GM18520 (cell line): ENCODE results near the gene KDSR.

ENCODE experiments used
- ATAC-seq: cut with Tn5 transposase; IDR thresholded peaks from one replicate; pipeline ENCODE4 v1.9.1; 2021; ENCODE audit not compliant: unreplicated experiment

Gene KDSR

DNA sequence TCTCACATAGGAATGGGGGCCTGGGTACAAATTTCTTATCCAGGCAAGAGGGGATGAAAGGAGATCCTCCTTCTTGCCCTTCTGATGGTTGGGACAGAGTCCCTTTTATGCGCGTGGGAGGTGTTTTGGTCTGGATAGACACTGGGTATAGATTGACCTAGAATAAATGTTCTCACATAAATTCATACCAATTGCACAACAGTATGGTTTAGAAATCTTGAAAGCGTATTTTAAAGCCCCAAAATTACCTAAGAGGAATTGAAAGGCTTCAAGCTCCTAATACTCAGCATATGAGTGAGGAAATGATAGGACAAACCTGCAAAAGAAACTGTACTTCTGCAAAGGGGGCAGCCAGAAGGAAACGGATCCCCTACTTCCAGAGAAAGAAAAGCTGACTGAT is 44.8 kb downstream of the KDSR start:
- no peak for ATAC-seq

DNA sequence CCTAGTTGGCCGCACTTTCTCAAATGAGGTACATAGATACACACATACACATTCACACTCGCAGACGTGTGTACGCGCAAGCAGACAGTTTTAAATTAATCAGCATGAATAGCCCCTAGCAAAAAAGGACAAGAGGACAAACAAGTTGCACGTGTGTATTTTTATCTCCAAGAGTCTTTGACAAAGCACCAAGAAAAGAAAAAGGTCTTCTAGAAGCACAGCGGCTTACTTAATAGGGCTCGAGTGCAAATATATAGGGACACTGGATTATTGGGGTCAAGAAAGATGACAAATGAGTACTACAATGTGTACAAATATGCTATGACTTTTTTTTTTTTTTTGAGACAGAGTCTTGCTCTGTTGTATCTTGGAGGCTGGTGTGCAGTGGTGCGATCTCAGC is 45.7 kb downstream of the KDSR start:
- no peak for ATAC-seq

DNA sequence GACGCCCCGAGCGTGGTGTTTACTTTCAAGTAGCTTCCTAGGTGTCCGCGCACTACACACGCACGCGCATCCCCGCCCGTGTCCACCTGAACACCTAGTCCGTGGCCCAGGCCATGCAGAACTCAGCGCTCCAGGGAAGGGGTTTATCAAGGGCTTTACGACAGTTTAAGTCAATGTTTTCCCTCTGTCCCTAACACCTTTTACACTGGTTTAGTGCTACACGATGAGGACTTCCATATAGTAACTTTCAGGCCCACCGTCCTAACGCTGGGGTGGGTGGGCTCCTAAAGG is 46.1 kb downstream of the KDSR start:
- no peak for ATAC-seq

DNA sequence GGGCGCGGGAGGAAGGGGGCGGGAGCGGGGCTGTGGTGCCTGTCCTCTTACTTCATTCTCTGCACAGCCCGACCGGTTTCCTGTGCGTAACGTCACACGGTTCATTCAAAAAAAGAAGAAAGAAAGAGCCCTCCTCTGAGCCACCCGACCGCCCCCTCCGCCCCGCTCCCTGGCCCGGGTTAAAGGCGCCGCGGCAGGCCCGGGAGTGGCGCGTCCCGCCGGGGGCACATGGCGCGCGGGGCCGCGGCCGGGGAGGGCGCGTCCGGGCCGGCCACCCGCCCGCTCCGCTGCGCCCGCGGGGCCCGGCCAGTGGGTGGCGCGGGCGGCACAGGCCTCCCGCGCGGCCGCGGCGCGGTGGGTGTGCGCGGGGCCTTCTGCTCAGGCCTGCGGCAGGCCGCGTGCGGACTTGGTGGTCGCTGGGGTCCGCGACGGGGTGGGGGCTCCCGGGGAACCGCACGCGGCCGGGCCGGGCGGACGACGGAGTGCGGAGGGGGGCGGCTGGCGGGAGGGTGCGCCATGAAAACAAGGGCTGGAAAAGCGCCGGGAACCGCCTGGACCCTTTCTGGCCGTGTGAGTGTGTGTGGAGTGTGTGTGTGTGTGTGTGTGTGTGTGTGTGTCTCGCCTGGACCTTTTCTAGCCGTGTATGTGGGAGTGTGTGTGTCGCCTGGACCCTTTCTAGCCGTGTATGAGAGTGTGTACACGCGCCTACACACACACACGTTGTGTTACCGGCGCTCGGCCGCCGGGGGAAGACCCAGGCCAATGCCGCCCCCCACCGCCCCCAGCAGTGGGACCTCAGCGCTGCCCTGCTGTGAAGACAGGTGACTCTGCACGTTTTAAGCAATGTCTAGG is 46.7 kb downstream of the KDSR start:
- peak; percentile 37 for ATAC-seq

DNA sequence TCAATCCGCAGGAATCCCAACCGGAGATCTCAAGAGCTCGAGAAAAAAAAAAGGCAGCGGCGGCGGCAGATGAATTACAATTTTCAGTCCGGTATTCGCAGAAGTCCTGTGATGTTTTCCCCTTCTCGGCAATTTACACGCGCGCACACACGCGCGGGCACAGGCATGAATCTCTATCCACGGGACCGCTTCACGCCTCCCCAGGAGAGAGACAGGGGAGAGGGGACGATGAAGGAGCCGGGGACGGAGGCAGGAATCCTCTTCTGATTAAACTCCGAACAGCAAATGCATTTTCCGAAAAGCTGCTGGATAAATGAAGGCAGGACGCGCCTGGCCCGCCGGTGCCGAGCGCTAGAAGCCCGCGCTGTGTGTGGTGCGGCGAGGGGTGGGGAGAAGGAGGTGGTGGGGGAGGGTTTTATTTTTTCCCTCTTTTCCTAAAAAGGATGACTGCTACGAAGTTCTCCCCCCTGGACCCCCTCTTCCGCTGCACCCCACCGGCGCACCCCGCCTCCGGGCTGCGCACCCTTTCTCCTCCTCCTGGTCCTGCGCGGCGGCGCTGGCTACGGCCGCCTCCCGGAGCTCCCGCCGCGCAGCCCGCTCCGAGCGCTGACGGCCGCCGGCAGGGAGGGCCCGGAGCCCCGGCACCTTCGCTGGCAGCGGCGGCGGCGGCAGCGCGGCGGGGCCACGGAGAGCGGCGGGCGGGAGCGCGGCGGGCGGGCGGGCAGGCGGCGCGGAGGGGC is 47.5 kb downstream of the KDSR start, which contains the start of gene BCL2:
TSS of gene BCL2 (minus strand) at position 387 of the 740 bp plus-strand sequence.
- peak; percentile 4 for ATAC-seq

DNA sequence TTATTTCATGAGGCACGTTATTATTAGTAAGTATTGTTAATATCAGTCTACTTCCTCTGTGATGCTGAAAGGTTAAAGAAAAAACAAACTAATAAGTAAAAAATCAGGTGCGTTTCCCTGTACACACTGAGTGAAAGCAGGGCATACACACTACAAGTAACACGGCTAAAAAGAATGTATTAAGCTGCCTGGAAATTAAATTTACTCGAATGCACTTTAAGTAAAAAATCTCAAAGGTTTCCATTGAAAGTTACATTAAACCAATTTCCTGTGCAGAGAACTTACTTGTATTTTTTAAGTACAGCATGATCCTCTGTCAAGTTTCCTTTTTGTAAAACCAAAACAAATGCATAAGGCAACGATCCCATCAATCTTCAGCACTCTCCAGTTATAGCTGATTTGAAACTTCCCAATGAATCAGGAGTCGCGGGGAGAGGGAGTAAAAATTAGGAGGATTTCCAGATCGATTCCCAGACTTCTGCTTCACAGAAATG is 48.1 kb downstream of the KDSR start:
- ATAC-seq, result no peak

DNA sequence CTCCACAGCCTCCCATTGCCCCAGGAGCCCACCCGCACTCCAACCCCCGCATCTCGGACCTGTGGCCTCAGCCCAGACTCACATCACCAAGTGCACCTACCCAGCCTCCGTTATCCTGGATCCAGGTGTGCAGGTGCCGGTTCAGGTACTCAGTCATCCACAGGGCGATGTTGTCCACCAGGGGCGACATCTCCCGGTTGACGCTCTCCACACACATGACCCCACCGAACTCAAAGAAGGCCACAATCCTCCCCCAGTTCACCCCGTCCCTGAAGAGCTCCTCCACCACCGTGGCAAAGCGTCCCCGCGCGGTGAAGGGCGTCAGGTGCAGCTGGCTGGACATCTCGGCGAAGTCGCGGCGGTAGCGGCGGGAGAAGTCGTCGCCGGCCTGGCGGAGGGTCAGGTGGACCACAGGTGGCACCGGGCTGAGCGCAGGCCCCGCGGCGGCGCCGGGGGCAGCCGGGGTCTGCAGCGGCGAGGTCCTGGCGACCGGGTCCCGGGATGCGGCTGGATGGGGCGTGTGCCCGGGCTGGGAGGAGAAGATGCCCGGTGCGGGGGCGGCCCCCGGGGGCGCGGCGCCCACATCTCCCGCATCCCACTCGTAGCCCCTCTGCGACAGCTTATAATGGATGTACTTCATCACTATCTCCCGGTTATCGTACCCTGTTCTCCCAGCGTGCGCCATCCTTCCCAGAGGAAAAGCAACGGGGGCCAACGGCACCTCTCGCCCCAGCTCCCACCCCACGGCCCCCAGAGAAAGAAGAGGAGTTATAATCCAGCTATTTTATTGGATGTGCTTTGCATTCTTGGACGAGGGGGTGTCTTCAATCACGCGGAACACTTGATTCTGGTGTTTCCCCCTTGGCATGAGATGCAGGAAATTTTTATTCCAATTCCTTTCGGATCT is 48.8 kb downstream of the KDSR start:
- peak; percentile 24 for ATAC-seq

DNA sequence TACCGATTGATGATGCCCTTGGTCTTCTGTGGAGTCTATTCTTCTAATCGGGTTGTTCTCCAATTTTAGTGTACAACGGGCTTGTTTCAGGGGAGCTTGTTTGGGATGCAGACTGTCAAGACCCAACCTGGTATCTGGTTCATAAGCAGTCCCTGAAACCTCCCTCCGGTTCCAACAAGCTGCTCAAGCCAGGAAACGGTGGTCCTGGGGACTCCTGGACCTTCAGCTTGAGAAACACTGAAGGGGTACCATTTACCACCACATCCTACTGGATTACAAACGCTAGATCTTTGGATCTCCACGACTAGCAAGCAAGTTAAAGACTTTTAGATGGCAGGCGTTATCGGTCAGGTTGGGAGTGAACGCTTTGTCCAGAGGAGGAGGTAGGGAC is 49.5 kb downstream of the KDSR start:
- no peak for ATAC-seq

DNA sequence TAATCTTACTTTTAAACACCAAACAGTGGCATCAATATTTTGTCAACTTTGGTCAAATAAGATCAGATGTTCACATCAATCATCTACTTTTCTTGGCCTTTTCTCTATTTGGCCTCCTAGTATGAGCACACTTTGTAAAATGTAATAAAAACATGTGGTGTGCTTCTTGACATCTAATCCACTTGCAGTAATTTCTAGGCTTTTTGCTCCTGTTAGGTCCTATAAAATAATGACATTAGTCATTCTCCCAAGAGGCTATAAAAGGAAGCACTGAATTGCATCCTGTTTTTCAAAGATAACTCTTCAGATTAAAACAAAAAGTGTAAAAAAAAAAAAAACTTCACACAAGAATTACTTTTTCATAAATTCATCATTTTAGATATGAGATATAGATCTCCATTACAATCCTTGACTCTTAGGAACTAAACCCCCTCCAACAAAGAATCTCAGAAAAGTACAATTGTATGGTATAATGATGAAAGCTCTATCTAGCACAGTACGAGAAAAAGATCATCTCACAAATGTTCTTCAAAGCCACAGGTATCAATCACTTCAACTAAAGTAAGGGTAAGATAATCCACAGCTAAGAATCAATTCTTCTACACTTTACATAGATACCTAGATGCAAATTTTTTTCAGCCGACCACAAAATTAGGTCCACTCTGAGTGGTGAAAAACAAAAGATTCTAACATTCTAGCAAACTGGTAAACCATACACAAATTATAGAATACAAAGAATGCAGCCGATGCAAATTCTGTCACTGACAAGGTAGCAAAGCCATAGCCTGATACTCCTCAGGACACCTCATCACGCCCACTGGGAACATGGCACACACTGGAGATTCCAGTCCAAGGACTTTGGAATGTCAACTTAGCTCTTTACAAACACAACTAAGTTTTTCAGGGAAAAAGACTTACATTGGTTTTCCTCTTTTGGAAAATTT is 50.1 kb downstream of the KDSR start:
- peak; percentile 23 for ATAC-seq

DNA sequence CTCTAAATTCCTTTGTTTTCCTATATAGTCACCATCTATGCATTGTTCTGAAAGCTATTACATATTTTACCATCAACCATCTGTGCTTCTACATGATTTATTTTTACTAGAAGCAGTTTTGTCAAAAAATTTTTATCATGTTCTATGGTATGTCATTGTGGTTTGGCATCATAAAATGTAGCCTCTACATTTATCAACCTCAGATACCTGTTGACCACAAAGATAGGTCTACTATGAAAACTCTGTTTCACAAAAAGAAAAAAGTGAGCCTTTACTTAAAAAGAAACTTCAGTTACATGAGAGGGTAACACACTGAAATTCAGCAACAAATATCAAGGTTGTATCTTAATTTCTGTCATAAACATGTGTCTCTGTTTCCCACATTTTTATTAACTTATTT is 51.1 kb downstream of the KDSR start:
- no peak for ATAC-seq

DNA sequence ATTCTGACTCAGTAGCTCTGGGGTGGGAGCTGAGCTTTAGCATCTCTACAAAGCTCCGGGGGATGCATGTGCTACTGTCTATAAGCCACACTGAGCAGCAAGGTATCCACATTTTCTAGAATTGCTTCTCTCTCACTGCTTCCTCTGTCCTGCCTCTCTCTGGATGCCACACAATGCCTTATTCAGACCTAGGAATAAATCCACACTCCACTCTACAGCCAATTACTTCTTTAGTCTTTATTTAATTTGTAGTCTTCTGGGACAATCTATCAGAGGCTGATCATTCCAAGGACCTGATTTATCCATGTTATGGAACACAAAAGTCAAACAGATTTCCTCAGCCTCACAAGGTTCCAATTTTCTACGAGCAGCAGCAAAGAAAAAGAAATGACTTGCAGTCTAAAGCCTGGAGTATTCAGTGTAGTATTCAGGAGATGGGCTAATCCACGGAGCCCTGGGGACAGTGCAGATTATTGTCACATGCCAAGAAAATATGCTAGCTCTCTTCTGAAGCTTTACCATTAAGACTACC is 51.8 kb downstream of the KDSR start:
- ATAC-seq, result no peak

DNA sequence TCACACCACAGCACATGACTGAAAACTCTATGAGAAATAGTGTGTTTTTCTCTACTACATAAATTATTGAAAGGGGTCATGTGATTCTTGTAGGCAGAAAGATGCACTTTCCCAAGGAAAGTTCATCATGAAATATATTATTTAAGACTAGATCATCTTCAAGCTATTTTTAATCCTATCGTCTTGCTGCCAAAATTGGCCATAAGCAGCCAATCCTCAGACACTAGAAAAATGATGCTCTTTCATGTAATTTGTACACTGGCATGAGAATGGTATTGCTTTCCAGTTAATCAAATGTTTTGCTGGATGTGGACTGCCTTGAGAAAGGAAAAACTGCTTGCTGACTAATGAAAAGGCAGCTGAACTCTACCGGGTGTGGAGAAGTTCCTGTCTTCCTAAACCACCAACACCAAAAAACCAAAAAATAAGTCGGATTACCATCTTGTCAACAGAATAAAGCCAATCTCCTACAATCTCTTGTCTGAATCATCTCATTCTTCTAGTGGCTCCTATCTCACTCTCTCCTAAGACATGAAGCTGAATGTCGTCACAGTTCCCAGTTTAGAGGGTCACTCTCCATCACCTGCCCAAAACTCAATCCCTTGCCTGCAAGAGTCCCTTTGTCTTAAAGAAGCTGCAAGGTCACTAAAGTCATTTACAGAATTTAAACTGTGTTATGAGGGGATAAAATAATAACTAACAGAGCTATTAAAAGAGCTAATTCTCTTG is 52.8 kb downstream of the KDSR start:
- no peak for ATAC-seq

DNA sequence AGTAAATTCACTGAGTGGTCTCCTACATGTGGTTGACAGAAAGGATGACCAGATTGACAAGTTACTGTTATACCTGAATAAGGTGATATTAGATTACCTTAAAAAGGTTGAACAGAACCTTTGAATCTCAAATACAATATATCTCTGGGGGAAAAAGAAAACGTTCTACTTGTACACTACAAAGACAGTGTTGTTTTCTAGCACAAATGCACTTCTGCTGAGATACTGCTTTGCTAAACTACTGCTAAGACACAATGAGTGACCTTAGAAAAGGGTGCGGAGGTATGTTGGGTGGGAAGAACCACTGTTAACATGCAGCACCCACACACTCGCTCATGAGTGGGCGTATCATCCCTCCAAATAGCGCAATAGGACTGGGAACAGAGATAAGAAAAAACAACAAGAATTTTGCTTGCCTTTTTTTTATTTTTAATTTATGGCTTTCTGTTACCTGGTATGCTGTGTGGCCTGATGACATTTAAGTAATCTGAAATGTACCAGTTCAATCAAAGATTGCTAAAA is 53.5 kb downstream of the KDSR start:
- ATAC-seq, result no peak

DNA sequence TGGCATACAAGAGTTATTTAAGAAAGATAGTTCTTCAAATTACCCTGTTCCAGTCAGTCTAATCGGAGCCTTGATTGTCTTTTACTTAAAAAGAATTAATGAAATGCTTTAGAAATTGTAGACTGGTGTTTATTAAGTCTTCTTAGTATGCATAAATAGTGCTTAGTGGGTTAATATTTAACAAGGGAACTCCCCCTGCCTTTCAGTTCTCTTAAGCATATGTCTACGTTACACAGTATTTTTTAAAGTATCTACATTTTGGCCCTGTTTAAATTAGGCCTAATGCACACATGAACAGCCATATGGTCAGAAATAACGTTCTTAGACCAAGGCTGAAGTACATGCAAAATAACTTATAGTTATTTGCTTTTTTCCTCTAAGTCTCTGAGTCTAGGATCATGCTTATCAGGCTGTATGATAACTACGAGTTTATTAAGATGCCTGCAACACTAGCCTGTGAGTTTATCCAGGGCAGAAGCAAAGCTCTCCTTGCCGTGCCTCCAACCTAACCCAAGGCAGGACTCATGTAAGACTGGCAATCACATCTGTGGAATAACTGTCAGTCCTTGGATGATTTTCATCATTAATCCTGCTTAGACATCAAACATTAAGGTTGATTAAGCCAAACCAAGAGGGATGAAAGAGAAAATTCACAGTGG is 54.1 kb downstream of the KDSR start:
- peak; percentile 24 for ATAC-seq

DNA sequence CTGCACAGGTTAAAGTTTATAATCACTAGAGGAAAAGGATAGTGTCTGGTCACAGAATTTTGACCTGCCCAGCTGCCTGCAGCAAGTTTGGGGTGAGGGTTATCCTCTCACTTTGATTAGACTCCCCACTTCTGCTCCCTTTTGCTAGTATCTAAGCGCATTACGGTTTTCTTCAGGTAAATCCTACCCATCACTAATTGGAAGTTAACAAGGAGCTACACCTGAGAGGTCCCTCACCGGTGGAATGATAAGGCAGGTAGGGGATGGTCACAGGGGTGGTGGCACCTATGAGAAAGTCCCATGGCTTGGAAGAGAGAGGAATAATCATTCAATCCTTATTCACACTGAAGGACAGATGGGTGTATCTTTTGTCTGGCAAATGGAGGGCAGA is 55.0 kb downstream of the KDSR start:
- ATAC-seq, result no peak

DNA sequence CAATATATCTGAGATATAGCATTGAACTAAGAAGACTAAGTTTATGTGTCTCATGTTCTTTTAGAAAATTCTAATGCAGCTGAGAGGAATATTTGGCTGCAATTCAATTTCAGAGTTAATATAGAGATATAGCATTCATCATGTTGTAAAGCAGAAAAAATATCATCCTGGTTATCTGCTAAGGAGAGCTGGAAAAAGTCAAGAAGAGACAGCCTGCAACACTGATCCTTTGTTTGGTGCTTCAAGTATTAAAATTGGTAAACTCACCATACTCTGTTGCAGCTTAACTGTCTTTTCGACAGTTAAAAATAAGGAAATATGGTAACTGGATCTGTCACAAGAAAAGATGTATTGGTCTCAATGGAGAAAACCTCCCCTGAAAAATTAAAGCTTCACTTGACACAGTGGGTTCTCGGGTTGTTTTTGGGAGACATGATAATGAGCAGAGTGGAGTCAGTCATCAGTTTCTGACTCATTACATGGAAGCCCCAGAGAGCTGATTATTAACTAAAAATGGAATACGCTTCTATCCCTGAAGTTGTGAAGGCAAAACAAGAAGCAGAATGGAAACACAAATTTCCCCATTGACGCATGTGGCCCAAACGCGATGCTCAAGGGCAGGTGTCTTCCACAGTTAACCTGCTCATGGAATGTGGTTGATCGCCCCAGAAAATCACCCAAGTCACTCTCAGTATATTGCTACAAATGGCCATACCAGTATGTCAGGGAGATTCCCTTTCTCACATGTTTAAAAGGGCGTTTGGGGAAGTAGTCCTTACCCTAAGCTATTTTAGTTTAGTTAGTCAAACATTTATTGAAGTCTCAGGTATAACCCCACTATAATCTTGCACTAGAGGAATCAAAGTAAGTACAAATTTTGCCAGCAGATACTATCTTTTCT is 55.6 kb downstream of the KDSR start:
- ATAC-seq, result peak; percentile 46

DNA sequence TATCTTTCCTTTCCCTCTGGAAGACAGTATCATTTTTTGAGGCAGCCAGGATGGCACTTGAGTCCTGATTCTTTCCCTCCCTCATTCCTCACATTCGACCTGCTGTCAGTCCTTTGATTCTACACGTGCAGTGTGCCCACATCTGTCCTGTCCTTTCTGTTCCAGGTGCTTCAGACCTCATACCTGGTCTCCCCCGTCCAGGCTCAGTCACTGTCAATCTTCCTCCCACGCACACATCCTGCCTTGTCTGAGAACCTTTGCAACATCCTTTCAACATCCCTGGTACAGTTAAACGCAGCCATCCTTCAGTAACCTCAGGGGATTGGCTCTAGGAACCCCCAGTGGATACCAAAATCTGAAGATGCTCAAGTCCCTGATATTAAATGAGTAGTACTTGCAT is 57.6 kb downstream of the KDSR start:
- no peak for ATAC-seq
